OCI-LY3 (cell line): ENCODE measurements around the gene GFPT2.

Experiments used
- CTCF ChIP-seq: fragments of 200-600, 300-600 bp; sonication (generic); IDR thresholded peaks from 2 replicates; pipeline ENCODE4 v1.5.1; 2014; ENCODE audit warnings: antibody characterized with exemption, low read length, low read depth
- EZH2phosphoT487 ChIP-seq: fragments of 200-600 bp; shearing (Covaris generic); IDR thresholded peaks from 2 replicates; pipeline ENCODE4 v1.6.1; 2018; ENCODE audit warnings: antibody characterized with exemption, mixed run types, low read depth

GRCh38 chr5:180348336-180348735, 4.8 kb downstream of the GFPT2 start:
- no peak for TF ChIP-seq CTCF
- TF ChIP-seq EZH2phosphoT487: no peak
